Transverse colon (tissue), 4 donors: ENCODE data around the gene SDF2L1. TPM values are rescaled to one million over a fixed set of nuclear protein-coding genes. Genes with fewer than 3 reads are reported as not detected.
"Not testable (repeated sequence)": the region's sequence is repeated elsewhere in the genome, so short reads cannot be mapped to it uniquely, and the experiment has no call there.

Source experiments
- DNase-seq: peaks from one replicate; pipeline ENCODE4 v3.0.0-alpha.2; 2019
- H3K27ac ChIP-seq, 4 donors: fragments of 200-600 bp; sonication (generic); 2 replicates each; pipeline ENCODE4 v1.5.1; 2016 to 2018; ENCODE audit warnings: inconsistent platforms in 4 of 4
- H3K27me3 ChIP-seq: fragments of 200-600 bp; sonication (generic); 2 replicates; pipeline ENCODE4 v1.5.1; 2017; ENCODE audit warnings: inconsistent platforms
- H3K36me3 ChIP-seq, 4 donors: fragments of 200-600 bp; sonication (generic); 2 replicates each; pipeline ENCODE4 v1.5.1; 2017 to 2019; ENCODE audit warnings: inconsistent platforms in 4 of 4
- H3K4me1 ChIP-seq, 4 donors: fragments of 200-600 bp; sonication (generic); 2 replicates each; pipeline ENCODE4 v1.5.1; 2017 to 2020; ENCODE audit warnings: inconsistent platforms in 4 of 4
- H3K4me3 ChIP-seq, 4 donors: fragments of 200-600 bp; sonication (generic); 1 replicate in 1 of 4; 2 replicates in 3 of 4; pipeline versions ENCODE4 v1.5.1 to v1.6.1; 2017 to 2019; ENCODE audit warnings: inconsistent platforms in 4 of 4
- H3K9me3 ChIP-seq, 2 donors: fragments of 200-600 bp; sonication (generic); 2 replicates each; pipeline ENCODE4 v1.5.1; 2017 to 2019; ENCODE audit warnings: inconsistent platforms in 2 of 2
- EP300 ChIP-seq: sonication (generic); formaldehyde crosslinking; IDR thresholded peaks from one replicate; pipeline ENCODE4 v1.6.1; 2017; ENCODE audit warnings: antibody characterized with exemption, low read depth
- POLR2A ChIP-seq: fragments of 450-650 bp; IDR thresholded peaks from one replicate; pipeline ENCODE4 v1.6.1; 2016; ENCODE audit warnings: antibody characterized with exemption, mild to moderate bottlenecking, moderate library complexity
- POLR2AphosphoS5 ChIP-seq, 3 donors: sonication (generic); formaldehyde crosslinking; IDR thresholded peaks; one replicate each; pipeline ENCODE4 v1.6.1; 2016; ENCODE audit warnings: antibody characterized with exemption in 3 of 3
- WGBS, 2 donors: methylation state at CpG; one replicate each; pipeline ENCODE4 v1.1.5; 2018; ENCODE audit warnings: low coverage in 1 of 2; 5-methylcytosine and 5-hydroxymethylcytosine counted together
- in situ Hi-C, 4 donors: fragments of 200-750 bp; cut with MboI; loops; one replicate each; pipeline versions ENCODE4 v1.15.0 to v1.15.1; 2017; ENCODE audit warnings: low sequenced_read_pairs in 3 of 4, low pct_ligation_motif_present in 1 of 4, low pct_unique_long_range_greater_than_20kb in 1 of 4
- intact Hi-C: fragments of 100-400 bp; cut with DNase I; formaldehyde crosslinking; loops from one replicate; pipeline ENCODE4 v1.15.1; 2023; ENCODE audit warnings: low total_unique reads
- total RNA-seq, 4 donors: library from RNA; depleted of rRNA; stranded (reverse); fragments of >200 nt; gene quantifications; one replicate each; pipeline ENCODE4 v1.1.0, GENCODE V29; 2016
- TF ChIP-seq, protein P1 (sequence below), 5 experiments: fragments of 200-600 bp in 3 of 5; fragments of 450-650 bp in 2 of 5; sonication (generic) in 3 of 5; IDR thresholded peaks; 1 replicate in 2 of 5; 2 replicates in 3 of 5; pipeline ENCODE4 v1.5.1; 2016 to 2017; ENCODE audit warnings: antibody characterized with exemption in 5 of 5, inconsistent platforms in 3 of 5, mild to moderate bottlenecking in 2 of 5, moderate library complexity in 1 of 5

Gene SDF2L1
- total RNA-seq, 4 donors from 2014 or later, result 34.0 to 55.7 (median 39.5) TPM; not detected in 1

DNA sequence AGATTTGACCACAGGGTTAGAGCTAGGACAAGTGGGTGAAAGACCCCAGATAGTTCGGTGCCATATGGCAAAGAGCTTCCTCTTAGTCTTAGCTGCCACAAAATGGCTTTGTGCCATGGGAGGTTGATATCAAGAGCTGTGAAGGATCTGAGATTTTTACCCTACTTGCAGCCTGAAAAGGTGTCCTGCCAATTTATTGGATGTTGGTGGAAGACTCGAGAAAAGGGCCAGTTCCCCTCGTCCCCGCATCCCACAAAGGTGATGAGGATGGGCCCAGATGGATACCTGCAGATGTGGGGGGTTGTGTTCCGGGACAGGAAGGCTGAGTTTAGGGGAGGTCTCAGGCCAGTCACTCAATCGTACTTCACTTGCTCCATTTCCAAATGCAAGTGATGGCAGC lies 39.5 kb upstream of the SDF2L1 start:
- intact Hi-C loops, result no loop called here
- Histone ChIP-seq H3K27me3 (no peaks in the 10 kb centered on the region), H3K9me3 (no peaks in the 10 kb centered on the region), H3K4me3 (no peak overlapping the region), H3K27ac (no peak overlapping the region), H3K4me1 (peaks cover 0 to 10% (median 0%) of the 10 kb centered on the region in 4 donors), H3K36me3 (no peaks in the 10 kb centered on the region)
- in situ Hi-C loops, result no loop called here
- no peak for DNase-seq
- WGBS, 2 donors, result 80 to 90% methylated on average over 1 to 6 of the region's 6 CpGs
- TF ChIP-seq, protein P1, sequence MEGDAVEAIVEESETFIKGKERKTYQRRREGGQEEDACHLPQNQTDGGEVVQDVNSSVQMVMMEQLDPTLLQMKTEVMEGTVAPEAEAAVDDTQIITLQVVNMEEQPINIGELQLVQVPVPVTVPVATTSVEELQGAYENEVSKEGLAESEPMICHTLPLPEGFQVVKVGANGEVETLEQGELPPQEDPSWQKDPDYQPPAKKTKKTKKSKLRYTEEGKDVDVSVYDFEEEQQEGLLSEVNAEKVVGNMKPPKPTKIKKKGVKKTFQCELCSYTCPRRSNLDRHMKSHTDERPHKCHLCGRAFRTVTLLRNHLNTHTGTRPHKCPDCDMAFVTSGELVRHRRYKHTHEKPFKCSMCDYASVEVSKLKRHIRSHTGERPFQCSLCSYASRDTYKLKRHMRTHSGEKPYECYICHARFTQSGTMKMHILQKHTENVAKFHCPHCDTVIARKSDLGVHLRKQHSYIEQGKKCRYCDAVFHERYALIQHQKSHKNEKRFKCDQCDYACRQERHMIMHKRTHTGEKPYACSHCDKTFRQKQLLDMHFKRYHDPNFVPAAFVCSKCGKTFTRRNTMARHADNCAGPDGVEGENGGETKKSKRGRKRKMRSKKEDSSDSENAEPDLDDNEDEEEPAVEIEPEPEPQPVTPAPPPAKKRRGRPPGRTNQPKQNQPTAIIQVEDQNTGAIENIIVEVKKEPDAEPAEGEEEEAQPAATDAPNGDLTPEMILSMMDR (IDR thresholded peaks at IDR 0.05), result no peak
- no peak for TF ChIP-seq POLR2AphosphoS5 (IDR thresholded peaks at IDR 0.05)
- TF ChIP-seq EP300, result no peak
- TF ChIP-seq POLR2A, result no peak

DNA sequence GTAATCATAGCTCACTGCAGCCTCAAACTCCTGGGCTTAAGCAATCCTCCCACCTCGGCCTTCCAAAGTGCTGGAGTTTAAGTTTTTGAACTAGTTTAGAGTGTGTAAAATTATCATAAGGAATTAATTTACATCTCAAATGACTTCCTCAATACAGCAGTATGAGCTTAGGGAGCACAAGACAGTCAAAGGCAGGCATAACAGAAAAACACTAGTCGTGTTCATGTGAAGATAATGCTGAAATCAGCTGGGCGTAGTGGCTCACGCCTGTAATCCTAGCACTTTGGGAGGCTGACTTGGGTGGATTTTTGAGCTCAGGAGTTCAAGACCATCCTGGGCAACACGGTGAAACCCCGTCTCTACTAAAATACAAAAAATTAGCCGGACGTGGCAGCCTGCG lies 38.1 kb upstream of the SDF2L1 start:
- 86 to 93% methylated on average over 2 to 9 of the region's 9 CpGs for WGBS, 2 donors
- intact Hi-C loops, result no loop called here
- no peak overlapping the region for H3K27ac ChIP-seq
- in situ Hi-C loops, result no loop called here
- TF ChIP-seq, protein P1 (IDR thresholded peaks at IDR 0.05), result no peak
- TF ChIP-seq EP300, result no peak
- no peak for TF ChIP-seq POLR2AphosphoS5 (IDR thresholded peaks at IDR 0.05)
- H3K4me1 ChIP-seq, result peaks cover 0 to 10% (median 0%) of the 10 kb centered on the region in 4 donors
- H3K27me3 ChIP-seq, result no peaks in the 10 kb centered on the region
- H3K4me3 ChIP-seq, result no peak overlapping the region
- no peaks in the 10 kb centered on the region for H3K9me3 ChIP-seq
- no peak for DNase-seq
- no peaks in the 10 kb centered on the region for H3K36me3 ChIP-seq

DNA sequence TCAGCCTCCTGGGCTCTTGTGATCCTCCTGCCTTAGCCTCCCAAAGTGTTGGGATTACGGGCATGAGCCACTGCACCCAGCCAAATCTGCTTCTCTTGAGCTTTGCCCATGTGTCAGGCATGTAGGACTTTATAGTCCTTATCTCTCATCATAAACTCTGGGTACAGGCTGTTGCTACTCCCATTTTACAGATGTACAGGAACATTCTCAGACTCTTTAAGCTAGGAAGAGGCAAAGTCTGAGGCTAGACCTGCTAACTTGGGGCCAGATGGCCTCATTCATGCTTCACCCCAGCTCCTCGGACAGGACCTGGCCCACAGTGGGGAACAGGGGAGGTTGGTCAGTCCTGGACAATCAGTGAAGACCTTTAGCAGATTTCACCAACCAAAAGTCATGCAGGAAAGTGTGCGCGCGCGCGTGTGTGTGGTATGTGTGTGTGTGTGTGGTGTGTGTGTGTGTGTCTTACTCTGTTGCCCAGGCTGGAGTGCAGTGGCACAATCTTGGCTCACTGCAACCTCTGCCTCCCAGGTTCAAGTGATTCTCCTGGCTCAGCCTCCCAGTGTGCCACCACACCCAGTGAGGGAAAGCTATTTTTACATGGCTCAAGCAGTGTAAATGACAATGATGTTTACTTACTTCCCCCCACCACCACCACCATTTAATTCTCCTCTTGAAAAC lies 36.1 kb upstream of the SDF2L1 start:
- in situ Hi-C loops, result no loop called here
- Histone ChIP-seq H3K9me3 (no peaks in the 10 kb centered on the region), H3K27ac (no peak overlapping the region), H3K4me1 (peaks cover 0 to 10% (median 0%) of the 10 kb centered on the region in 4 donors), H3K27me3 (no peaks in the 10 kb centered on the region), H3K4me3 (no peak overlapping the region), H3K36me3 (peaks cover 0 to 4% (median 1%) of the 10 kb centered on the region in 4 donors)
- DNase-seq, result no peak
- WGBS, 2 donors, result 98% methylated on average over 7 of the region's 7 CpGs; no CpG with 5 or more reads in 1 of the 2 donors
- TF ChIP-seq POLR2AphosphoS5 (IDR thresholded peaks at IDR 0.05), result no peak
- TF ChIP-seq EP300, result no peak
- TF ChIP-seq, protein P1 (IDR thresholded peaks at IDR 0.05), result no peak
- TF ChIP-seq POLR2A, result no peak
- intact Hi-C loops, result no loop called here

DNA sequence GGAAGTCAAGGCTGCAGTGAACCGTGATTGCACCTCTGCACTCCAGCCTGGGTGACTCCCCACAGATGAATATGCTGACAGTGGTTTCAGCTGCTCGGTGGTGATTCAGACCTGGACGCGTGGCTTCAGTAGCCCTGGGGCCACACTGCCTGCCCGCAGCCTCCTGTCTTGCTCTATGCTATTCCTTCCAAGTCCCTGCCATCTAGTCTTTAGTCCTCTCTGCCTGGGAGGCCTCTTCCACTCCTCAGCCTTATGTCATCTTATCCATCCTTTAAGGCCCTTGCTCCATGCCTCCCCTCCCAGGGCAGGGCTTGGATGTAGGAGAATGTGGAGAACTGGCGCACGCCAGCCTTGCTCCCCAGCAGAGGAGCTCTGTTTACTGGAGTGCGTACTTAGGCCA lies 35.3 kb upstream of the SDF2L1 start:
- Histone ChIP-seq H3K36me3 (peaks cover 0 to 10% (median 5%) of the 10 kb centered on the region in 4 donors), H3K4me1 (peaks cover 0 to 10% (median 0%) of the 10 kb centered on the region in 4 donors), H3K4me3 (no peak overlapping the region), H3K9me3 (no peaks in the 10 kb centered on the region), H3K27ac (no peak overlapping the region), H3K27me3 (no peaks in the 10 kb centered on the region)
- intact Hi-C loops, result no loop called here
- no peak for DNase-seq
- TF ChIP-seq, protein P1 (IDR thresholded peaks at IDR 0.05), result no peak
- TF ChIP-seq POLR2AphosphoS5 (IDR thresholded peaks at IDR 0.05) (no peak), POLR2A (no peak), EP300 (no peak)
- WGBS, 2 donors, result 89% methylated on average over 8 of the region's 8 CpGs; no CpG with 5 or more reads in 1 of the 2 donors
- in situ Hi-C loops, result no loop called here

DNA sequence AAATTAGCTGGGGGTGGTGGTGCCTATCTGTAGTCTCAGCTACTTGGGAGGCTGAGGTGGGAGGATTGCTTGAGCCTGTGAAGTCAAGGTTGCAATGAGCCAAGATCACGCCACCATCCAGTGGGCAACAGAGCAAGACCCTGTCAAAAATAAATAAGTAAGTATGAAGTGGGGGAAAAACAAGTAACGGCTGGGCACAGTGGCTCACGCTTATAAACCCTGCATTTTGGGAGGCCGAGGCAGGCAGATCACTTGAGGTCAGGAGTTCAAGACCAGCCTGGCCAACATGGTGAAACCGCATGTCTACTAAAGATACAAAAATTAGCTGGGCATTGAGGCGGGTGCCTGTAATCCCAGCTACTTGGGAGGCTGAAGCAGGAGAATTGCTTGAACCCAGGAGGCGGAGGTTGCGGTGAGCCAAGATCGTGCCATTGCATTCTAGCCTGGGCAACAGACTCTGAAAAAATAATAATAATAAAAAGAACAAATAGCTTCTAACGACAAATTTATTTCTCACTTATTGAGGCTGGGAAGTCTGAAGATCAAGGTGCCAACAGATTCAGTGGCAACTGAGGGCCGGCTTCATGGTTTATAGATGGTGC lies 32.4 kb upstream of the SDF2L1 start:
- WGBS, 2 donors, result 97 to 100% methylated on average over 3 to 11 of the region's 11 CpGs
- peaks cover 0 to 21% (median 5%) of the 10 kb centered on the region in 4 donors for H3K36me3 ChIP-seq
- intact Hi-C loops, H3K27me3 ChIP-seq, in situ Hi-C loops, DNase-seq, H3K27ac ChIP-seq, H3K9me3 ChIP-seq, H3K4me1 ChIP-seq, H3K4me3 ChIP-seq: not testable (repeated sequence)
